Amygdala (tissue), 56 donors: ENCODE measurements around the gene NPDC1.
A peak's percentile ranks its signal among the peaks of the same experiment; 100 is the strongest.

Source experiments
- DNase-seq, 56 donors: peaks; one replicate each; lab custom pipeline; 2025; lab: John Stamatoyannopoulos, UW

The NPDC1 gene

GRCh38 chr9:137057545-137057944 lies 11.6 kb upstream of the NPDC1 start:
- no peak for DNase-seq

- DNase-seq, result no peak
These were observed 10.9 kb upstream of the NPDC1 start for GRCh38 chr9:137056739-137057415.

DNA sequence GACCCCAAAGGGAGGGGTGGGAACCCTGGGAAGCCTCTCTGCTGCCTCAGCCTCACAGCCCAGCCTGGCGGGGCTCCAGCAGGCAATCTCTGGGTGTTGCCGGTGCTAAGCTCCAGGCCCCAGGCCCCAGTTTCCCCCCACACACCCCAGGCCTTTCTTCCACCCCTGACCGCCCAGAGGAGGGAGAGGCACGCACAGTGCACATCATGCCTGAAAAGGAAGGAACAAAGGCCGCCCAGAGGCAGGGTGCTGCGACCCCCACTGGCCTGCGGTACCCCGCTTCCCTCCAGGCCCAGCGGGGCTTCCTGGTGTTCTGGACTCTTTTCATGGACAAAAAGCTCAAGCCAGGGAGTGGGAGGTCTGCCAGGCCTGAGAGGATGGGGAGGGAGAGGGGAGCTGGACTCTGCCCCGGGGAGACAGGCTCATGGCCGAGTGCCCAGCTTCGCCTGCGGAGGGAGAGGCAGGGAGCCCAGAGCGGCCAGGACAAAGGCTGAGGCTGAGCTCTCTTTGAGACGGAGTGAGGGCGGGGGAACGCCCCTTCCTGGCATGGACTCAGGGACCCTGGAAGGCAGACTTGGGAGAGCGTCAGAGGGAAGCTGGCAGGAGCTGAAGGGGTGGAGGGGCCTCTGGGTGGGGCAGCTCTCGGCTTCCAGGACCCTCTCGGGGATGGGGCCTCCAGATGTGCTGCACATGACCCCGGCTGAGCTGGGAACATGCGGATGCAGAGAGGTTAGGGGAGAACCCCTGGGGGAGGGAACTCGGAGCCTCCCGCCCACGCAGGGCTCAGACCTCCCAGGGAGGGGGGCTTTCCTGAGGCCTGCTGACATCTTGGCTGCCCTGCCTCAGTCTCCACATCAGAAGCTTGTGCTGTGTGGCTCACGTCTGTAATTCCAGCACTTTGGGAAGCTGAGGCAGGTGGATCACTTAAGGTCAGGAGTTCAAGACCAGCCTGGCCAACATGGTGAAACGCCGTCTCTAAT lies 9.7 kb upstream of the NPDC1 start:
- peak; percentile 42 to 97 (median 91) for DNase-seq

- DNase-seq, result peak in 31 of 56 donors; percentile 34 to 90 (median 75)
These were observed 9.0 kb upstream of the NPDC1 start for GRCh38 chr9:137054932-137055384.

GRCh38 chr9:137053944-137054931 lies 8.3 kb upstream of the NPDC1 start, which contains the start of gene ENTPD2:
TSS of gene ENTPD2 (minus strand) at chr9:137054061. CDS start at chr9:137053997, 64 bp downstream.
- peak in 2 of 56 donors; percentile 30 to 35 for DNase-seq

DNA sequence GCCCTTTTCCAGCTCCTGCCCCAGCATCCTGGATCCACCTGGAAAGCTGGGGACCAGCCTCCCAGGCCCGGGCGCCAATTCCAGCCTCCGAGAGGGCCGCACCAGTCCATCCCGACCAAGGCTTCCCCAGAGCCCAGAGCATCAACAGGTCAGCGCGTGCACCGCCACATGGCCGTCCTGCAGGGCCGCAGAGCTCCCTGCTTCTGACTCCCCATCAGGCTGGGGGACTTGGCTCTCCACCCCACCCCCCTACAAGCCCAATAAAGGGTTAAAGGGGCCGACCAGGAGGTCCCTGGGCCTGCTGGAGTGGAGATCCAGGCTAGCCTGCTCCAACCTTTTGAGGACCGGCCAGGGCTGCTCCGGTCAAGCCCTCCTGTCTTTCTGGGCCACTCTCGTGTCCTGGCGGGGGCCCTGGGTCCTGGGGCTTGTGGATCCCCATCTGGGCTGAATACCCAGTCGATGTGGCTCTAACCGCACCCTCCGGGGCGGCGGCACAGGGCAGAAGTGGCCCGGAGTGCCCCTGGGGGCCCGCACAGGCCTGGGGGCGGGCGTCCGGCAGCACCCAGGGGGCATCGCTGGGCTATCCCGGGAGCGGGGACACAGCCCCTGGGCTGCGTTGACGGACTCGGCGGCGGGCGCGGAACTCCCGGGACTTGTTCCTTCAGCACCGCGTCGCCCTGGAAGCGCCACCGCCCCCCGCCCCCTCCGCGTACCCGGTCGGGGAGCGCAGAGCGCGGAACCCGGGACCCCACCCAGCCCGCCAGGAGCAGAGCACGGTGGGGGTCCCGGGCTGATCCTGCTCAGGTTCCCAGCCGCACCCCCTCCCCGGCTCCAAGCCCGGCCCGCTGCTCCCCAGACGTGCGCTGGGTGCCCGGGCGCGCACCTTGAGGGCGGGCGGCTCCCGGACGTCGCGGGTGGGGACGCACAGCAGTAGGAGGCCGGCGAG lies 7.3 kb upstream of the NPDC1 start:
- DNase-seq, result no peak

DNA sequence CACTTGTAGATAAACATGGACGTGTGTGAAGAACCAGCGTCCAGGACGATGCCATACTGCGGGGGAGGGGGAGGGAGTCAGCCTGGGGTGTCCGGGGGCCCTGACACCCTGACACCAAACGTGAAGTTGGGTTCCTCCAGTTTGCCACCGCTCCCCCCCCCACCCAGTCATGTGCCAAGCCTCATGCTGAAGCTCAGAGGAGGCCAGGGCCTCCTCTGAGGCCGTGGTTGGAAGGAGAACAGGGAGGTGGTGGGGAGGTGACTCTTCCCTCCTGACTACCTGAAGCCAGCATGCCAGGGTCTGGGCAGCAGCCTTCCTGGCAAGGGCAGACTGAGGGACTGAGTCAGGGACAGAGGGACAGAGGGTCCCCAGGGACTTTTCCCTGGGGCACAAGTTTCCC lies 6.3 kb upstream of the NPDC1 start:
- no peak for DNase-seq

DNA sequence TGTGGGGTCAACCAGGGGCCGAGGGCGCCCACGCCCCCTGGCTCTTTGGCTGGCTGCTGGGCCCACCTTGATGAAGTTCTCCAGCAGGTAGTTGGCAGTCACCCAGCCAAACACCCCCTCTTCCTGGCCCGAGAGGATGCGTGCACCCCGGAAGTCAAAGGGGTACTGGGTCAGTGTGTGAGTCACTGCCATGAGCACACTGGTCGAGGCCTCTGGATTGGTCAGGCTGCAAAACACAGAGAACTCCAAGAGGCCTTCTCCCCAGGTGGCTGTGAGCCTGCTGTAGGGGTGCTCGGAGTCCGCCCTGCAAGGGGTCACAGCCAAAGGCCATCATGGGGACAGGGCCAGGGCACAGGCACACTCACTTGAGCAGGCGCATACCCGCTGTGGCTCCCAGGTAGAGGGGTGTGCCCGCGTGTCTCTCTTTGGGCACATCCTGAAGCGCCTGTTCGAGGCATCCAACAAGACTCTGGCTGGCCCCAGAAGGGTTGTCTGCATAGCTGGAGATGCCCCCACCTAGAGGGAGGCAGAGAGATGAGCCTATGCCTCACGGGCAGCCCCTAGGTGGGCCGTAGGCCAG lies 5.3 kb upstream of the NPDC1 start:
- no peak for DNase-seq

DNA sequence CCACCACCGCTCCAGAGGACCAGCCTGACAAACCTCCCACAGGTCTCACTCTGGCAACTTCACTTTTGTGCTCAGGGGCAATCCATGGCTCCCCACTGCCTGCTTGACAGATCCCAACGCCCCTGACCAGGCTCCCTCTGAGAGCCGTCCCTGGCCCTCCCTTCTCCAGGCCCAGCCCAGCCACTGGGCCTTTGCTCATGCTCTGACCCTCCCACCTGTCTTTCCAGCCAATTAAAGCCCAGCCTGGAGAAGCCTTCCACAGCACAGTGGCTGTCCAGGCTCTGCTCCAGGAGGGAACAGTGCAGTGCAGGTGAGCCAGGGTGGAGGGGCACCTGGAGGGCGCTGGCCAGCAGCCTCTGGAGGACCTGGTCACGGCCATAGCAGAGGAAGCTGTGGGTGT lies 4.6 kb upstream of the NPDC1 start:
- DNase-seq, result no peak

- peak in 35 of 56 donors; percentile 17 to 80 (median 49) for DNase-seq
These were observed 3.8 kb upstream of the NPDC1 start for GRCh38 chr9:137049544-137050449.

- peak in 14 of 56 donors; percentile 18 to 64 (median 44) for DNase-seq
These were observed 2.9 kb upstream of the NPDC1 start for GRCh38 chr9:137048655-137049543.

DNA sequence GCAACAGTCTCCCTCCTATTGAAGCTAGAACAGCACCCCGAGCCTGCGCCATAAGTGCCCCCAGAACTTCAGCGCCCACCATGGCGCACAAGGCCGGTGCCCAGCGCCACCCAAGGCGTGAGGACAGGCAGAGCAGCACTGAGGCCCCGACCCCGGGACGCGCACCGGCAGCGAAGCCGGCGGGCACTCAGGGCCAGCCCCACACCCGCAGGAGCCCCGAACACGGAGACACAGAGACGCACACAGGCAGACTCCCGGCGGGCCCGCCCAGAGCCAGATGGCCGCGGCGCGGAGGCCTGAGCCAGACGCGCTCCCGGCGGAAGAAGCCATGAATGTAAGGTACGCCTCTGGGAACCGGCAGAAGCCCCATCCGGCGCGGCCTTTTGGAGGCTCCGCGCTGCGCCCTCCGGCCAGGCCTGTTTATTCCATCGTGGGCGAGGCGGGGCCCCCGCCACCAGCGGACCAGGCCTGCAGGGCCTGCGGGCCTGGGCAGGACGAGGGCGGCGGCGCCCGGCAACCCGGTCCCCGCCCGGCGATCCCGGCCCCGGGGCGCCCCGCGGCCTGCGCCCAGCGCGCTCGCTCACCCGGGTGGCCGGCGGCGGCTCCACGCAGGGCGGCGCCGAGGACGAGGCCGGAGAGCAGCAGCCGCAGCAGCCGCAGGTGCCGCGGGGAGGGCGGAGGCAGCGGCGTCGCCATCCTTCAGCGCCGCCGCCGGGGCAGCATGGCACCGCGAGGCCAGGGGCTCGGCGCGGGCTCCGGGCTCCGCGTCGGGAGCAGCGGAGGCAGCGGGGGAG lies 486 bp downstream of the NPDC1 start:
- peak in 12 of 56 donors; percentile 19 to 63 (median 36) for DNase-seq

GRCh38 chr9:137044502-137045177 lies 1.3 kb downstream of the NPDC1 start:
- peak in 13 of 56 donors; percentile 13 to 57 (median 45) for DNase-seq

DNA sequence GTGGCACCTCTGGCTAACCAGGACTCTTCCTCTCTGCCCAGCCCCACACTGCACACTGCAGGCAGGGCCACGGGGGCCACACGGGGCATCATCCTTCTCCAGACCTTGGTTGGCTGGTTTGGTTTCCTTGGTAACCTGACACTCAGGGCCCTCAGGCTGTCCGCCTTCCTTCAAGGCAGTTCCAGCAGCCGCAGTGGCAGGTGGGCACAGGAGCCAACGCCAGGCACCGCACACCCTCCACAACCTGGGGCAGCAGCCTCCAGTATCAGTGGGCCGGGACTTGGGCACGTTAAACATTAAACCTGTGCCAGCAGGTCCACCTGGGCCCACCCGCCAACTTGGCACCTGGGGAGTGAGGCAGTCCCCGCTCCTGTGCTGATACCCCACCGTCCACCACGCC lies 1.9 kb downstream of the NPDC1 start:
- no peak for DNase-seq
